SK-N-SH treated with all-trans-retinoic acid at 6 μM for 48 hours (cell line): Measurements from ENCODE around the gene SFTPA2.

Experiments
- CREB5 ChIP-seq: fragments of 250-450 bp; sonication (Bioruptor Pico); IDR thresholded peaks from 2 replicates; pipeline ENCODE4 v1.5.1; 2020; ENCODE audit warnings: low read depth, mild to moderate bottlenecking, moderate library complexity
- CSDC2 ChIP-seq: fragments of 250-450 bp; sonication (Bioruptor Pico); IDR thresholded peaks from 2 replicates; pipeline ENCODE4 v1.5.0; 2020; ENCODE audit warnings: mild to moderate bottlenecking, moderate library complexity
- CSRNP3 ChIP-seq: fragments of 250-450 bp; sonication (Bioruptor Pico); IDR thresholded peaks from 2 replicates; pipeline ENCODE4 v1.5.1; 2021; ENCODE audit warnings: mild to moderate bottlenecking, moderate library complexity
- PATZ1 ChIP-seq: fragments of 250-450 bp; sonication (Bioruptor Pico); IDR thresholded peaks from 2 replicates; pipeline ENCODE4 v1.8.0; 2020; ENCODE audit warnings: mild to moderate bottlenecking, moderate library complexity, borderline replicate concordance
- POU6F1 ChIP-seq: fragments of 250-450 bp; sonication (Bioruptor Pico); IDR thresholded peaks from 2 replicates; pipeline ENCODE4 v1.8.0; 2021; ENCODE audit warnings: low read depth, mild to moderate bottlenecking, moderate library complexity, borderline replicate concordance
- RARB ChIP-seq: fragments of 250-450 bp; sonication (Bioruptor Pico); IDR thresholded peaks from 2 replicates; pipeline ENCODE4 v1.8.0; 2021; ENCODE audit warnings: mild to moderate bottlenecking, moderate library complexity
- SNAI2 ChIP-seq: fragments of 250-450 bp; sonication (Bioruptor Pico); IDR thresholded peaks from 2 replicates; pipeline ENCODE4 v1.5.0; 2020; ENCODE audit warnings: mild to moderate bottlenecking, moderate library complexity
- TSHZ2 ChIP-seq: fragments of 250-450 bp; sonication (Bioruptor Pico); IDR thresholded peaks from 2 replicates; pipeline ENCODE4 v1.5.0; 2020; ENCODE audit warnings: mild to moderate bottlenecking, moderate library complexity
- ZFP3 ChIP-seq: fragments of 250-450 bp; sonication (Bioruptor Pico); IDR thresholded peaks from 2 replicates; pipeline ENCODE4 v1.5.0; 2020; ENCODE audit warnings: mild to moderate bottlenecking, moderate library complexity
- ZNF8 ChIP-seq: fragments of 450-650 bp; formaldehyde crosslinking; IDR thresholded peaks from 2 replicates; pipeline ENCODE4 v1.5.0; 2020; ENCODE audit warnings: mild to moderate bottlenecking, moderate library complexity

- TF ChIP-seq CSDC2 (CRISPR knock-in tag) (no peak), SNAI2 (CRISPR knock-in tag) (no peak), CSRNP3 (CRISPR knock-in tag) (no peak), POU6F1 (no peak), ZNF8 (CRISPR knock-in tag) (no peak), CREB5 (CRISPR knock-in tag) (no peak), RARB (CRISPR knock-in tag) (no peak), ZFP3 (no peak), PATZ1 (CRISPR knock-in tag) (no peak), TSHZ2 (CRISPR knock-in tag) (no peak)
Measured at GRCh38 chr10:79588800-79589199, 28.6 kb upstream of the SFTPA2 start.
